ENCODE measurements around the gene NHLRC1.
A peak's percentile ranks its signal among the peaks of the same experiment; 100 is the strongest.
"Not testable (repeated sequence)": the region's sequence is repeated elsewhere in the genome, so short reads cannot be mapped to it uniquely, and the experiment has no call there.

The NHLRC1 gene

DNA sequence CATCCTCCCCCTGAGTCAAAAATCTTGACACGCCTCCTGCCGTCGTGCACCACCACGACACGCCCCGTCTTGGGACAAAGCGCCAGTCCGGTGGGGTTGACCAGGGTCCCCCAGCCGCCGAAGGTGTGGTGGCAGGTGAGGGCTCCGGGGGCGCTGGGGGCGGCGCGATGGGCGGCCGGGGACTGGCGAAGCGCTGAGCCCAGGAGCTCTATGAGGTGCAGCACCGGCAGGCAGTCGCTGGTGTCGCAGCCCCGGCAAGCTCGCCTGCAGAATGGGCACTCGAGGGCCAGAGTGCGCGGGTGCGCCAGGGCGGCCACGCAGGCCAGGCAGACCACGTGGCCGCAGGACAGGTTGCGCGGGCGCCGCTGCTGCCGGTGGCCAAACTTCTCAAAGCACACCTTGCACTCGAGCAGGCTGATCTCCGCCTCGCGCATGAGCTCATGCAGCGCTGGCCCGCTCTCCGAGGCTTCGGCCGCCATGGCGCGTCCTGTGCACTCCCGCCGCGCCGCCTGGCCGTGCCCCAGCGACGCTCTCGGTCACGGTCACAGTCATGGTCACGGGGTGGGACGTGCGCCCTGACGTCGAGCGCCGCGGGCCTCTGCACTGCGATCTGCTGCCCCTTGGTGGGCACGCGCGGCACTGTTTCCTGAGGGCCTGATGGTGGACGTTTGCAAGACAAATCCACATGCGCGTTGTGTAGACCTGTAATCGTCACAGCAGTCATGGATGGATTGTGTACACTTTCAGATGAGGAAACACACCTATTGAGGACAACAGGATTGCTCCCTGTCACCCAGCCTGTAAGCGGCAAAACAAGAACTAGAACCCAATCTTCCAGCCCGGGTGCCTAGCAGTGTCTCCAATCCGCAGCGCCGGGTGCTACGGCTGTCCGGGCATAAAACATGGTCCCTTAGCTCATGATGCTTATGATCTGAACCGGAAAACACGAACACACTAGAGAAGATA lies at the start of gene NHLRC1:
Gene NHLRC1, minus strand, starts transcription at position 550 of the 966 bp plus-strand sequence. Its CDS starts 71 bp downstream, at position 479.
- DNase-seq = no peak

DNA sequence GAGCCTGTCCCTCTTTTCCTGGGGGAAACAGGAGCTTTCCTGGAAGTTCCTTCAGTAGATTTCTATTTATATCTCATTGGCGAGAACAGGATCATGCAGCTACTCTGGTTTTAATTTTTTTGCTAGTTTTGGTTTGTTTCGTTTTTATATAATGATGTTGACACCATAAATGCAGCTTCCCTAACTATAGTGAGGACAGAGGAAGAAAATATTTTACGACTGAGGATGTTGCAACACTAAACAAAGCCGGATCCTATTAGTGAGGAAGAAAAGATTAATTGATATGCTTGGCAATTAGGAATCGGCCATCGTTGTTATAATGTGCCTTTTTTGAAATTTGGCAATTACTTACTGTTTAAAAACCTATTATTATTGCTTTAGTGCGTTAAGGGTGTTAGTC lies 49.4 kb upstream of the NHLRC1 start:
- DNase-seq = no peak

DNA sequence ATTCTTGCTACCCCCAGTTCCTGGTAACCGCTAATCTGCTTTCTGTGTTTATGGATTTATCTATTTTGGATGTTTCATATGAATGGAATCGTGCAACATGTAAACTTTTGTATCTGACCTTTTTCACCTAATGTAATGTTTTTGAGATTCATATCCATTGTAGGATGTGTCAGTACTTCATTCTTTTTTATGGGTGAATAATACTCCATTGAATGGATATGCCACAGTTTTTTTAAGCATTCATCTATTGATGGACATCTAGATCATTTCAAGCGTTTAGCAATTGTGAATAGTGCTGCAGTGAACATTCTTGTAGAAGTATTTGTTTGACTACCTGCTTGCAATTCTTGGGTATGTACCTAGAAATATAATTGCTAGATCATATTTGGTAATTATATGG lies 45.8 kb upstream of the NHLRC1 start:
- DNase-seq = no peak

DNA sequence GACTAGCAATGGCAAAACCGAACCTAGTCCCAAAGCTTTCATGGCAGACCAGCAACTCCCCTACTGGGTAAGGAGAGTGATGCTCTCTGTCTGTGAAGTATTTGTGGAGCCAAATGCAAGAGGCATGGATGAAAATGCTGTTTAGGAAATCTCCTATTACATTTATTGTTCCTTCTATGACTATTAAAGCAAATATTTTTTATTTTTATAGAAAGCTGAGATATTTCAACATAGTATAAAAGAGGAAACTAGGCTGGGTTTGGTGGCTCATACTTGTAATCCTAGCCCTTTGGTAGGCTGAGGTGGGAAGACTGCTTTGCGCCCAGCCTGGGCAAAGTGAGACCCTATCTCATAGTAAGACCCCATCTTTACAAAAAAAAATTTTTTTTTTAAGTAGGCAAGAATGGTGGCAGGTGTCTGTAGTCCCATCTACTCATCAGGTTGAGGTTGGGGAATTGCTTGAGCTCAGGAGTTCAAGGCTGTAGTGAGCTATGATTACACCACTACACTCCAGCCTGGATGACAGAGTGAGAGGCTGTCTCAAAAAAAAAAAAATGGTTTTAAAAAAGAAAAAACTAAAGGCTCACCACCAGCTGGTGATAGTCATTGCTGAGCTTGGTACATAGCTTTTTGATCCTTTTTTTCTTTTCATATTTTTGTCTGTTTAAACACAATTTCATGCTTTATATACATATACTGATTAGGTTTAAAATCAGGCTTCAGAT lies 44.0 kb upstream of the NHLRC1 start:
- no peak for DNase-seq

DNA sequence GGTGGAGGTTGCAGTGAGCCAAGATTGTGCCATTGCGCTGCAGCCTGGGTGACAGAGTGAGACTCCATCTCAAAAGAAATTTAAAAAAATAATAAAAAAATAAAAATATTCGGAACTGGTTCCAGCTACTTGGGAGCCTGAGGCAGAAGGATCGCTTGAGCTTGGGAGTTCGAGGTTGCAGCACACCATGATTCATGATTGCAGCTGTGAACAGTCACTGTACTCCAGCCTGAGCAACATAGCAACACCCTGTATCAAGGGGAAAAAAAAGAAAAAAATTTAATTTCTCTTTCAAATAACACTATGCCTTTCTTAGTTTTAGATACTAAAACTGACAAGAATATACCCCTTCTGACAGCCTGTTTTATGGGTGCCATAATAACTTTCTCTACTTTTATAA lies 43.3 kb upstream of the NHLRC1 start:
- DNase-seq = no peak

DNA sequence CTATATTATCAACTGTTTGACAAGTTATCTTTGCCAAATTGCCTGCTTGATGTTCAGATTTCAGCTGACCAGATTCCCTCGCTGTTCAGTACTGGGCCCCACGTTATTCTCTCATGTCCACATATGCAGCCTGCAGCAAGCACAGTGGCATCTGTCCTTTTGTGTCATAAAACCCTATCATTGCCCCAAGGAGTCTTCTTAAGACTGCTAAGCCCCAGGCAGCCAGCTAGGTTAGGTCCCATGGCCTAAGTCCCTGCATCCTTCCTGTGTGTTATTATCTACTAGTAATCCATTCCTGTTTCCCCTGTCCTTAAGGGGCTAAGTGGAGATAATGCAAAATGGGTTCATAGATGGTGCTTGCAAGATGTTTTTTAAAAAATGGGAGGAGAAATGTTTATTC lies 39.9 kb upstream of the NHLRC1 start:
- DNase-seq = no peak

DNA sequence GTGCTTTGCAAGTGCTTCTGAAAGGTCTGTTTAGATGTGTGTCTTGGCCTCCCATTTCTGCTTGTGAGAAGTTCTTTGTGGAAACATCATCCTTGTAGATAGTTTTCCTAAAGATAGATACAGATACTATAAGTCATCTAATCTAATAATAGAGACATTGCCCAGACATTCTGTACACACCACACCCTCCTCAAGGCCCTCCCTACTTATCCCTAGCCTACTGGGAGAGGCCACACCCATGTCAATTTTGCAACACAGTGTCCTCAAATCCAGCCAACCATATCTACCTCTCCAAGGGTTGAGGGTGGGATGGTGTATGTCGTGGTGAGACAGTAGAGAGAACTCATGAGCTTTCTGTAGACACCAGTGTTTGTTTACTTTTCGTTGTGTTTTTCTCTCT lies 39.0 kb upstream of the NHLRC1 start:
- no peak for DNase-seq

DNA sequence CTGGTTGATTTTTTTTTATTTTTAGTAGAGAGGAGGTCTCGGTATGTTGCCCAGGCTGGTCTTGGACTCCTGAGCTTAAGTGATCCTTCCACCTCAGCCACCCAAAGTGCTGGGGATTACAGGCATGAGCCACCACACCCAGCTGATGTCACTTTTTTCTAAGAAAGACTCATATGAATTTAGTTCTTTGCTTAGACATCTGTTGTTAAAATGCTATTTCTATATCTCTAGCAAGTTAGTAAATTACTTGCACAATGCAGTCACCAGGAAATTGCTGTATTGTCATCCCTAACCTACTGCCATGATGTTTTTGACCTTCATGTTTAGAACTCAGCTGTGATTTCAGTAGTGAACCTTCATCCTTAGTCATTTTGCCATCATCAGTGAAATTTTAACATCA lies 38.4 kb upstream of the NHLRC1 start:
- DNase-seq = no peak

DNA sequence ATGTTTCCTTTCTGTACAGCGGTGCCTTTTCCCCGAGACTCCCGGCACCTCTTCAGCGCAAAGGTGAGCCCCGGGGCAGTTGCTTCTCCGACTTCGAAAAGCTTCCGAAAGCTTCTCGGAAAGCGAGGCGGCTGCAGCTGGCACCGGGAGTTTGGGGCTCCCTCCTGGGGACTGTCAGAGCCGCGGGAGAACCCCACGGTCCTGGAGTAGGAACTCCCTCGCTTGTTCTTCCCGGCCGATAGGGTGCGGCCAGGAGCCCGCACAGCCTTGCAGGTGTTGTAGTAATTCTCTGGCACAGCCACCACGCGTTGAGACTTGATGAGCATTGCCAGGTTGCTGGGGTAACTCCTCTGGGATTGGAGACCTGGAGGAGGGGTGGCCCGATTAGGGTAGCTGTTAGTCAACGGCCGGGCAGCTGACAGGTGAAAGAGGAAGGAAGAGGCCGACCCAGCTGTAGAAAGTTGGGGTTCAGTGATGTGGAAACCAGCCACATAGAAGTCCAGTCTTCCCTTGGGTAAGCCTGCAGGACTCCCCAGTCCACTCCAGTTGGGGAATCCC lies 33.5 kb upstream of the NHLRC1 start:
- DNase-seq = no peak

DNA sequence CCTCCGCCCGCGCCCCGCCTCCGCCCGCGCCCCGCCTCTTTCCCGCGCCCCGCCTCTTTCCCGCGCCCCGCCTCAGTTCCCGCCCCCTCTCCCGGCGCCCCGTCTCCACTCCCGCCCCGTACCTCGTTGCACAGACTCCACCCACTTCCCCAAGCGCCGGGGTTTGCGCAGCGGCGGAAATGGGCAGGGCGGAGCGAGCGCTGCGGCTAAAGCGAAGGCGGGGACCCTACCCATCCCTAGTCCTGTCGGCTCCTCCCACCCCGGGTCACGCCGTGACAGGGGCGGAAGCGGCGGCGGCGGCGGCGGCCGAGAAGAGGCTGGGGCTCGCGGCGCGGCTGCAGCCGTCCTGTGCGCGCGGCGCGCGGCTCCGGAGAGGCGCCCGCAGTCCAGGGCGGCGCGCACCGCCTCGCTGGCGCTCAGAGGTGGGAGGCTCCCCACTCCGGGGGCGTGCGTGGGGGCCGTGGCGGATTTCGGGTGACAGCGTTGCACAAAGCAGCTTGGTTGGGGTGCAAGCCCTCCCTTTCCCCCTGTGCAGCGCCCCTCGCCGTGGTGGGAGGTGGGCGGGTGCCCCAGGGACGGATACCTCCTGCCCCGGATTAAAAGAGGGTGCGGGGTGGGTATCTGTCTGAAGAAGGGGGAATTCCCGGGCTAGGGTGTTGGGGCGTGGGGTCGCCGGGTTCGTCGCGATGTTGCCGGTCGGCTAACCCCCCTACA lies 32.8 kb upstream of the NHLRC1 start, which contains the start of gene KDM1B:
Gene KDM1B, plus strand, starts transcription at position 273 of the 714 bp plus-strand sequence. CDS start 4,474 bp downstream, outside the sequence.
- DNase-seq = peak; percentile 79

DNA sequence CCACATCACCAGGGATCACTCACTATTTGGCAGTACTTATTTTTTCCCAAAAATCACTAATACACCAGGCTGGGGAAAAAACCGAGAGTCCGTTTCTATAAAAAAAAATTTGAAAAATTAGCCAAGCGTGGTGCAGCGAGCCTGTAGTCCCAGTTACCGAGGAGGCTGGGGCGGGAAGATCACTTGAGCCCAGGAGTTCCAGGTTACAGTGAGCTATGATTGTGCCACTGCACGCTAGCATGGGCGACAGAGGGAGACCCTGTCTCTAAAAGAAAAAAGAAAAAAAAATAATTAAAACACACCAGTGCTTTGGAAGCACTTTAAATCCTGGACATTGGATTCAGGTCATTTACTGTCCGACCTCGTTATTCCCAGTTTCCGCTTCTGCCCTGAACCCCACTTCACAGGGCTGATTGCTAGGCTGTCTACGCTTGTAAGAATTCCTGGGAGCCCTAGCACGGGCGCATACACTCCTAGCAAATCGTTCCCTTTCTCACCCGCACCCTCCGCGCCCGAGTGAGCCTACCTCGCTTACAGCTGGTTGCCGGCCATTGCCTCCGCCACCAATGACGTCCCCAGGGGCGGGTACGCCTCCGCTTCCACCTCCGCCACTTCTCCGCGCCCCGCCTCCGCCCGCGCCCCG lies 32.2 kb upstream of the NHLRC1 start, which contains the start of gene TPMT:
Gene TPMT, minus strand, starts transcription at position 571 of the 643 bp plus-strand sequence. CDS start 5,950 bp downstream, outside the sequence.
- DNase-seq = peak; percentile 73

DNA sequence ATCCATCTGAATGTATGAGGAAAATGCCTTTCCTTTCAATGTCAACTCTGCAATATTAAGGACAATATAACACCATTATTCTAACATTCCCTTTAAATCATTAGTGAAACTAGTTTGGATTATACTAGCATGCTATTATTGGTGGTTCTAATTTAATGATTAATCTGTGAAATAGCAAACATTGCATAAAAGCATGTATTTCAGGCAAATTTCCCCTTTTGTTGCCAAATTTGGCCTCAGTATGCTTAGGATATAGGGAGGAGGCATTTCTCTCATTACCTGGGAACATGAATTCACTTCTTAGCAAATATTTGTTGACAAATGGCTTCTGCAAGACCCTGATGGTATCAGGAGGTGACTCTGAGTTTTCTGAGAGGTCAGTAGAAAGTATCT lies 30.8 kb upstream of the NHLRC1 start:
- DNase-seq = no peak

DNA sequence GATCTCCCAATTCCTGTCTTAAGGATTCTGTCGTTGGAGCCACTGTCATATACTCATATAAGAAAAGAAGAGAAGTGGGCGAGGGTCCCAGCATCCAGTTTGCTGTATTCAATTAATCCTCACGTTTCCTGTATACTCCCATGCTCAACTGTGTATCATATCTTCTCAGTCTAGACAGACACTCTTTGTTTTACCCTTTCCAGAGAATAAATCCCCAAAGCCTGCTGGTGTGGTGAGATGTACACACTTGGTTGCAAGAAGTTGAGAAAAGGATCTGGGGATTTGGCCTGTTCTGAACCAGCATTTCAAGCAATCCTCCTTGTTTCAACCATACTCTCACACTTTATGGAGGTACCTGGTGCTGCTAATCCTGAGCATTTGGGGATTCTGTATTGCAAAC lies 29.3 kb upstream of the NHLRC1 start:
- no peak for DNase-seq

DNA sequence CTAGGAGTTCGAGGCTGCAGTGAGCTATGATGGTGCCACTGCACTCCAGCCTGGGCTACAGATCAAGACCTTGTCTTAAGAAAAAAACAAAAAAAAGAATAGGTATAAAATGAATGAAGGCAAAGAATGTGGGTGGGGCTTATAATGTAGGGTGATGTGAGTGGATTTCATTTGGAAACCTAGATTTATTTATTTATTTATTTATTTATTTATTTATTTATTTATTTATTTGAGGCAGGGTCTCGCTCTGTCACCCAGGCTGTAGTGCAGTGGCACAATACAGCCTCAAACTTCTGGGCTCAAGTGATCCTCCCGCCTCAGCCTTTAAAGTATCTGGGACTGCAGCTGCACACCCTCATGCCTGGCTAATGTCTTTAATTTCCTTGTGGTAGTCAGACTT lies 28.9 kb upstream of the NHLRC1 start:
- DNase-seq = not testable (repeated sequence)

DNA sequence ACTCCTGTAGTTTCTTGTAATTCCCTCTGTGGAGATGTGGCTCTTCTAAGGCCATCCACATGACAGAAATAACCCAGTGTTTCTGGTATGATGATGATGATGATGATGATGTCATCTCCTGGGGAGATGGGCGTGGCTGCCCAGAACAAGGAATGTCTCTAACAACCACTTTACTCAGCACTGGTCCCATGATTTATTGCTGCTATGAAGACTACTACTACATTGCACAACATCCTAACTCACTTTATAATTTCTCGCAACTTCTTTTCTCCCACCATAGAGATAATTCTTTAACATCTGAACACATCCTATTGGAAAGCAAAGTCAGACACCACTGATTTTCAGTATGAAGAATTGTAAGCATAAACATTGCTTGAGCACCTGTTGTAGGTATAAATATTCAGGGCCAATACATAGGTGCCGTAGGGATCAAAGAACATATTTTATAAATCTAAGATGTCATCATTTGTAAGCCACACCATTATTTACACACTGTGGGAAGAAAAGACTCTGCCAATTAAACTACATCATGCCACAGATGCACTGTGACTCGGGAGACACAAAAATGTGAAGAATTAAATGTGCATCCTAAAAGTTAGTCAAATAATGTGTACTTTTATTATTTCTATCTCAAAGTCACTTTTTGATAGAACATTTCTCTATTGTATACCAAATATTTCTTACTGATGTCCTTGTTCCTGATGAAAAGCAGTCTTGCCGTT lies 26.0 kb upstream of the NHLRC1 start:
- no peak for DNase-seq

DNA sequence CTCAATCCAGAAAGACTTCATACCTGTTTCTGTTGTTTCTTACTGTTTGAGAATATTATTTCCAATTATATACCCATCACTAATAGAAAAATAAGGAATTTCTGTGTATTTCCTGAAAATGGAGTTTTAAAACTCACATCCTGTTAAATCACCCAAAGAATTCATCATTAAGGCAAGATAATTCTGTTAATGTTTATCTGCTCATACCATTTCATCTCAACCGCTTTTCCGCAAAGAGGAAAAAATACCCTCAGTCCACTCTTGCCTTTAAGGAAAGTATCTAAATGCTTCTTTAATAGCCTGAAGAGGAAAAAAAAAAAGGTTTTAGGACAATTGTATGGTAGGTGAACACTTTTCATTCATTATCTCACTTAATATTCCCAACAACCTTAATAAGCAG lies 25.1 kb upstream of the NHLRC1 start:
- DNase-seq = no peak

DNA sequence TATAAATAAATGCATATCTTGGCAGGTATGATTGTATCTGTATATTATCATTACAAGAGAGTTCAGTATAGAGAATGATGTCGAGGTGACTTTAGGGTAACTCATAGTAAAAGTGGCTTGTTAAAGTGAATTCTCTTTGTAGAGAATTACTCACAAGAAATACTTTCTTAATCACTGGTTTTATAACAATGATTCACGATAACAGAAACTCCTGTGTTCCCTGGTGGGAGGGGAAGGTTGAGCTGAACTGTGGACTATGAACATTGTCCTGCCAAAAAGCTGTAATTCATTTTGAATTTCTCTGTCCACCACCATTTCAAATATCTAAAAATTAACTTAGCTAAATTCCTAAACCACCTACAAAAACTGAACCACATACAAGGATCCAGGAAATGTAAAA lies 24.7 kb upstream of the NHLRC1 start:
- no peak for DNase-seq

DNA sequence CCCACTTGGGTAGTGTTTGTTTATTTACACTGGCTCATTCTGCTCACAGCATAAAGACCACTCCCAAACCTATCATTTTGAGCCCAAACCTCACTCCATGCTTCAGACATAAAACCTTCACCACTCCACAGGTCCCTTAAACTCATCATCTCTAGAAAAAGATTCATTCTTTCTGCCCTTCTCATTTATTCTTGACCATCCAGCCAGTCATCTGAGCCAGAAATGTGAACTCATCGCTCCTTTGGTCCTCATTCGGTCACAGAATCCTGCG lies 20.0 kb upstream of the NHLRC1 start:
- no peak for DNase-seq

DNA sequence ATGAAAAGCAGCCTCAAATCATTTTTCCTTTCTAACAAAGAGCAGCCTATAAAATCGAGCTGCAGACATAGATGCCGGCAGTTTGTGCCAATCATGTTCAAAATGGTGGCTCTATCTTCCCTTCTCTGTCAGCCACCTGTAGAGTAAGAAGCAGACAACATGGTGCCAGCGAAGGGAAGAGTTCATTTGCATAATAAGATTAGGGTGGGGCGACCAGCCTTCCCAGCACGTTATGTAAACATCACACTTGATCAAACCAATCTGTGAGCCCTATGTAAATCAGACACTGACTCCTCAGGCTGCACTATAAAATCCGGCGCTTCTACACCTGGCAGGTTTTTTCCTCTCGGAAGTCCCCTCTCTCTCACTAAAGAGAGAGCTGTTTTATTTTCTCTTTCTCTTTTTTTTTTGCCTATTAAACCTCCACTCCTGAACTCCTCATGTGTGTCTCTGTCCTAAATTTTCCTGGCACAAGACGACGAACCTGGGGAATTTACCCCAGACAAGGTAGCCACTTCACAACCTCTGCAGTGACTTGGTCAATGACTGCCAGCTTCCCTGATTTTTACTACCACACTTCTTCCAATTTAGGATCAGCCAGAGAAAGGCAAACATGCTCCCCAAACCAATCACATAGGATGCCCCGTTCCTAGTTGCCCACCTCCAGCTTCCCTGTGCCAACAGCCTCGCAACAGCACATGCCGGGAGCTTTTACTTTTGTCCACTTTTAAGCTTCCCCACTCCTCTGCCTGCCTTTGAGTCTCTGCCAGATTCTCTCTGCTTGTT lies 19.5 kb upstream of the NHLRC1 start:
- DNase-seq = no peak

DNA sequence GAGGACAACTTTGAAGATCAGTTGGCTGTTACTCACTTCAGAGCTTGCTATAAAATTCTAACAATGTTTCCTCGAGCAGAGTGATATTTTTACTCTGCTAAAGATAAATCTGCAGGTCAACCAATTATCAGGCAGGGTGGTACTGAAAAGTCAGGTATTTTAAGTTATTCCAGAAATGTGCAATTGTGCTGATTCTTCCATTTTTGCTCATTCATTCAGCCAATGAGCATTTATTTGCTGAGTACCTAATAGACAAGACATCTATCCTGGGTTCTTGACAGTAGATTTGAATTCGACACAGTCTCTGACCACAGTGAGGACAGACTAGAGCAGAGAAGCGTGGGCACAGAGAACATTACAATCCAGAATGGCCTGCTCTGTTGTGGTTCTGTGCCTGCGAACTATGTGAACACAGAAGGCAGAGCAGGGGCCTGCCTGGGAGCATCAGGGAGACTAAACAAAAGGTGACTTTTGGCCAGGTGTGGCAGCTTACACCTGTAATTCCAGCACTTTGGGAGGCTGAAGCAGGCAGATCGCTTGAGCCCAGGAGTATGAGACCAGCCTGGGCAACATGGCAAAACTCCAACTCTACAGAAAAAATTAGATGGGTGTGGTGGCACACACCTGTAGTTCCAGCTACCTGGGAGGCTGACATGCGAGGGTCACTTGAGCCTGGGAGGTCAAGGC lies 17.6 kb upstream of the NHLRC1 start:
- DNase-seq = no peak

Data from SIG-M5 (cell line).